Stimulated activated CD8-positive, alpha-beta memory T cell treated with anti-CD3 and anti-CD28 coated beads, Interleukin-7, amount 100 ng/mL, for 24 hours (primary cell): ENCODE data around the gene PDE4B.
"Not testable (repeated sequence)": the region's sequence is repeated elsewhere in the genome, so short reads cannot be mapped to it uniquely, and the experiment has no call there.

Source experiments
- DNase-seq: peaks from one replicate; pipeline ENCODE4 v3.0.0-alpha.2; 2020; ENCODE audit warnings: low read depth

PDE4B gene

GRCh38 chr1:66135161-66135560 is 342.5 kb downstream of the PDE4B start:
- no peak for DNase-seq

- DNase-seq = not testable (repeated sequence)
These were observed 343.7 kb downstream of the PDE4B start for GRCh38 chr1:66136423-66136822.

GRCh38 chr1:66137235-66137634 is 344.5 kb downstream of the PDE4B start:
- DNase-seq = no peak

- DNase-seq = no peak
These were observed 345.9 kb downstream of the PDE4B start for GRCh38 chr1:66138613-66139012.

- no peak for DNase-seq
These were observed 347.4 kb downstream of the PDE4B start for GRCh38 chr1:66140072-66140471.

- DNase-seq = no peak
These were observed 351.0 kb downstream of the PDE4B start for GRCh38 chr1:66143651-66144050.

- DNase-seq = no peak
These were observed 354.6 kb downstream of the PDE4B start for GRCh38 chr1:66147226-66147835.

- DNase-seq = no peak
These were observed 359.3 kb downstream of the PDE4B start for GRCh38 chr1:66152034-66152433.

GRCh38 chr1:66154394-66154793 is 361.7 kb downstream of the PDE4B start:
- DNase-seq = no peak

GRCh38 chr1:66156144-66156543 is 363.4 kb downstream of the PDE4B start:
- DNase-seq = no peak

- DNase-seq = no peak
These were observed 367.1 kb downstream of the PDE4B start for GRCh38 chr1:66159800-66160199.

- no peak for DNase-seq
These were observed 368.0 kb downstream of the PDE4B start for GRCh38 chr1:66160719-66161118.

- no peak for DNase-seq
These were observed 374.1 kb downstream of the PDE4B start for GRCh38 chr1:66166753-66167152.

- DNase-seq = no peak
These were observed 374.6 kb downstream of the PDE4B start for GRCh38 chr1:66167267-66167666.

- DNase-seq = no peak
These were observed 375.8 kb downstream of the PDE4B start for GRCh38 chr1:66168467-66168887.

GRCh38 chr1:66168948-66169671 is 376.4 kb downstream of the PDE4B start:
- DNase-seq = no peak

- no peak for DNase-seq
These were observed 379.6 kb downstream of the PDE4B start for GRCh38 chr1:66172272-66172671.

- DNase-seq = no peak
These were observed 382.4 kb downstream of the PDE4B start for GRCh38 chr1:66175098-66175497.

GRCh38 chr1:66175581-66175980 is 382.9 kb downstream of the PDE4B start:
- DNase-seq = no peak

GRCh38 chr1:66176012-66176715 is 383.5 kb downstream of the PDE4B start:
- no peak for DNase-seq

GRCh38 chr1:66176832-66177231 is 384.1 kb downstream of the PDE4B start:
- DNase-seq = no peak

- DNase-seq = no peak
These were observed 384.8 kb downstream of the PDE4B start for GRCh38 chr1:66177510-66177909.

GRCh38 chr1:66182026-66182425 is 389.3 kb downstream of the PDE4B start:
- no peak for DNase-seq
